HepG2 (cell line): Measurements from ENCODE around the gene AXIN1. TPM values are rescaled to one million over a fixed set of nuclear protein-coding genes. Genes with fewer than 3 reads are reported as not detected.

Source experiments
- ATAC-seq: fragments of 200-7000 bp; cut with Tn5 transposase; 3 replicates; pipeline ENCODE4 v1.9.1; 2020; ENCODE audit warnings: mild to moderate bottlenecking, moderate library complexity
- BruUV-seq: library from RNA; stranded (reverse); fragments of 400-500 nt; replicated peaks from 2 replicates; lab custom pipeline; 2021; lab: Mats Ljungman, UMichigan
- CTCF ChIA-PET: fragments of 300-600 bp; formaldehyde crosslinking; extraction: SDS; loops from one replicate; lab custom pipeline; 2021; ENCODE audit warnings: low total read pairs, inconsistent platforms, low intra/inter-chr PET ratio; lab: Yijun Ruan, JAX
- POLR2A ChIA-PET: fragments of 350-600 bp; sonication (Branson Sonifier 250); formaldehyde crosslinking; loops from one replicate; lab custom pipeline; 2020; ENCODE audit warnings: antibody characterized with exemption, inconsistent platforms; lab: Yijun Ruan, JAX
- DNase-seq: peaks from one replicate; pipeline ENCODE4 v3.0.0-alpha.2; 2015; ENCODE audit warnings: low spot score
- FAIRE-seq: peaks from 3 replicates; lab custom pipeline; 2011; peaks lifted over from hg19 to GRCh38; lab: Jason Lieb, UNC
- H2AFZ ChIP-seq: one replicate; pipeline ENCODE4 v1.6.1; 2011; ENCODE audit warnings: low read length, inconsistent platforms
- H3K27ac ChIP-seq: fragments of 300-600 bp; 3 replicates; pipeline ENCODE4 v1.8.0; 2011; ENCODE audit warnings: mixed run types, mild to moderate bottlenecking, mixed read lengths, low read length, inconsistent platforms; ENCODE audit not compliant: insufficient read depth; ENCODE audit errors: extremely low read length
- H3K27me3 ChIP-seq, 2 experiments: fragments of 200-600 bp in 1 of 2; 2 replicates in 1 of 2; 3 replicates in 1 of 2; pipeline versions ENCODE4 v1.6.0 to v1.8.0; 2011; ENCODE audit warnings: low read length in 2 of 2, mild to moderate bottlenecking in 2 of 2, moderate library complexity in 2 of 2, inconsistent platforms in 1 of 2; ENCODE audit not compliant: insufficient read depth in 2 of 2, control insufficient read depth in 1 of 2
- H3K36me3 ChIP-seq, 2 experiments: fragments of 200-600 bp in 1 of 2; replicated peaks in 1 of 2; 2 replicates in 1 of 2; 3 replicates in 1 of 2; pipeline versions ENCODE4 v1.5.1 to v1.8.0; 2011; ENCODE audit warnings: low read length in 2 of 2, inconsistent platforms in 1 of 2; ENCODE audit not compliant: insufficient read depth in 2 of 2, control insufficient read depth in 1 of 2
- H3K4me1 ChIP-seq: 2 replicates; pipeline ENCODE4 v1.5.1; 2012; ENCODE audit warnings: low read length, inconsistent platforms; ENCODE audit not compliant: insufficient read depth
- H3K4me2 ChIP-seq: 2 replicates; pipeline ENCODE4 v1.6.0; 2011; ENCODE audit warnings: low read depth, low read length, inconsistent platforms
- H3K4me3 ChIP-seq, 3 experiments: fragments of 200-600 bp in 1 of 3; sonication (generic), shearing (Covaris generic) in 1 of 3; replicated peaks in 1 of 3; 2 replicates each; pipeline ENCODE4 v1.5.1; 2011 to 2016; ENCODE audit warnings: low read length in 3 of 3, inconsistent platforms in 2 of 3, low read depth in 2 of 3, mild to moderate bottlenecking in 2 of 3, control low read depth in 1 of 3, mixed read lengths in 1 of 3; ENCODE audit not compliant: insufficient read depth in 1 of 3
- H3K79me2 ChIP-seq: one replicate; pipeline ENCODE4 v1.6.1; 2011; ENCODE audit warnings: low read length, inconsistent platforms; ENCODE audit not compliant: insufficient read depth
- H3K9ac ChIP-seq: 2 replicates; pipeline ENCODE4 v1.6.0; 2011; ENCODE audit warnings: mild to moderate bottlenecking, low read depth, low read length, inconsistent platforms; ENCODE audit not compliant: insufficient read depth
- H3K9me3 ChIP-seq: 2 replicates; pipeline ENCODE4 v1.5.1; 2012; ENCODE audit warnings: mild to moderate bottlenecking, low read length
- H4K20me1 ChIP-seq: 2 replicates; pipeline ENCODE4 v1.6.0; 2011; ENCODE audit warnings: inconsistent platforms, mild to moderate bottlenecking, low read length, moderate library complexity; ENCODE audit not compliant: insufficient read depth
- BRCA1 ChIP-seq: sonication (generic); formaldehyde crosslinking; IDR thresholded peaks from 2 replicates; pipeline ENCODE4 v1.4.0; 2020; ENCODE audit warnings: missing genetic modification reagents
- CTCF ChIP-seq: sonication (generic); formaldehyde crosslinking; IDR thresholded peaks from 2 replicates; pipeline ENCODE4 v1.5.0; 2020; ENCODE audit warnings: mild to moderate bottlenecking, missing genetic modification reagents, moderate library complexity
- POLR2A ChIP-seq, 2 experiments: IDR thresholded peaks; 2 replicates each; pipeline ENCODE4 v1.6.1; 2011; ENCODE audit warnings: low read depth in 2 of 2, low read length in 2 of 2, mild to moderate bottlenecking in 1 of 2, moderate library complexity in 1 of 2; ENCODE audit not compliant: insufficient read depth in 1 of 2
- SNAPC4 ChIP-seq: sonication (generic); formaldehyde crosslinking; IDR thresholded peaks from 2 replicates; pipeline ENCODE4 v1.4.0; 2020; ENCODE audit warnings: mild to moderate bottlenecking, missing genetic modification reagents
- TFE3 ChIP-seq: IDR thresholded peaks from 2 replicates; pipeline ENCODE4 v1.6.1; 2016
- TRIM22 ChIP-seq: fragments of 450-650 bp; IDR thresholded peaks from 2 replicates; pipeline ENCODE4 v1.6.1; 2017
- ZBTB21 ChIP-seq: sonication (generic); formaldehyde crosslinking; IDR thresholded peaks from 2 replicates; pipeline ENCODE4 v1.4.0; 2020; ENCODE audit warnings: missing genetic modification reagents
- ZSCAN25 ChIP-seq: sonication (generic); formaldehyde crosslinking; IDR thresholded peaks from 2 replicates; pipeline ENCODE4 v1.8.0; 2022; ENCODE audit warnings: mild to moderate bottlenecking, missing genetic modification reagents
- WGBS: methylation state at CpG from one replicate; pipeline ENCODE4 v1.1.6; 2017; ENCODE audit warnings: low lambda C conversion rate; 5-methylcytosine and 5-hydroxymethylcytosine counted together
- in situ Hi-C: cut with HindIII; loops from 2 replicates; pipeline ENCODE4 v1.10.0; 2017; ENCODE audit warnings: low pct_unique_long_range_greater_than_20kb; ENCODE audit not compliant: extremely low pct_ligation_motif_present
- intact Hi-C: fragments of 100-400 bp; cut with micrococcal nuclease; formaldehyde crosslinking; loops from one replicate; pipeline ENCODE4 v1.10.0; 2022; ENCODE audit not compliant: unreplicated experiment
- polyA plus RNA-seq, 8 experiments: library from polyadenylated mRNA; depleted of rRNA in 3 of 8; stranded (reverse) in 7 of 8; unstranded in 1 of 8; fragments of >200 nt; fragmentation: Illumina TruSeq in 4 of 8; extraction: Trizol in 4 of 8; gene quantifications; 2 replicates each; pipeline versions ENCODE4 v1.2.1 to v1.2.3, GENCODE V29; 2011 to 2016; ENCODE audit warnings: low read depth in 4 of 8, missing spikeins in 1 of 8, mixed read lengths in 1 of 8; ENCODE audit not compliant: insufficient read depth in 1 of 8
- total RNA-seq, 5 experiments: library from RNA; depleted of rRNA; stranded (reverse); fragments of >200 nt; fragmentation: Illumina TruSeq; extraction: Trizol; gene quantifications; 2 replicates each; pipeline ENCODE4 v1.2.3, GENCODE V29; 2016; ENCODE audit warnings: low read depth in 1 of 5

The AXIN1 gene
- total and polyA plus RNA-seq, 2 of the 13 experiments (the other 11 are each of a cell fraction or from before 2014, with no cell fraction given): 24.0 to 26.0 TPM

GRCh38 chr16:351804-352520 is 561 bp downstream of the AXIN1 start (continued):
- TF ChIP-seq TRIM22 (no peak), POLR2A (IDR thresholded peaks at IDR 0.05; ENCODE audit: insufficient read depth in 1 of 2, low read depth in 2 of 2, low read length in 2 of 2) (0 out of 4 replicates have a peak, but pooled peaks have one; percentile 15 to 25)
- TF ChIP-seq, all 625 proteins: peak for 29

- ATAC-seq: no peak
- H4K20me1 ChIP-seq: peaks cover 16% of the 10 kb centered on the region
- DNase-seq: no peak
- no peak for FAIRE-seq
- peaks cover 60% of the 10 kb centered on the region for H3K79me2 ChIP-seq
- CTCF ChIA-PET: no interaction called here
- intact Hi-C loops (no loop called here), in situ Hi-C loops (no loop called here)
- peaks cover 71% of the 10 kb centered on the region for H3K4me1 ChIP-seq
- TSS peak; percentile 58 for BruUV-seq
- TF ChIP-seq TFE3 (CRISPR knock-in tag): no peak
- TF ChIP-seq SNAPC4: no peak
- no peak for TF ChIP-seq ZBTB21 (CRISPR knock-in tag)
- no peak for TF ChIP-seq CTCF (CRISPR knock-in tag)
- no peak for TF ChIP-seq BRCA1 (CRISPR knock-in tag)
- TF ChIP-seq ZSCAN25 (CRISPR knock-in tag): no peak
- POLR2A ChIA-PET: interaction anchor here (0.6 to 0.9 kb wide), 2 partner anchors 8 to 110 kb away, joined by 3 read pairs; no protein-coding TSS in a partner anchor
- no peaks in the 10 kb centered on the region for H3K9me3 ChIP-seq
- H3K4me3 ChIP-seq: no peak overlapping the region
- H3K4me2 ChIP-seq: peak overlapping the region; percentile 74
- no peak overlapping the region for H2AFZ ChIP-seq
- H3K9ac ChIP-seq: 0 out of 2 replicates have a peak overlapping the region, but pooled peaks have one; percentile 5
- H3K36me3 ChIP-seq: peaks cover 9 to 32% of the 10 kb centered on the region in 2 experiments
- H3K27me3 ChIP-seq: no peaks in the 10 kb centered on the region
- 79% methylated on average over 8 of the region's 8 CpGs for WGBS
- H3K27ac ChIP-seq: no peak overlapping the region
Observed at GRCh38 chr16:350203-350602, 2.3 kb downstream of the AXIN1 start.
